HPDE6-E6E7 (cell line): ENCODE measurements around the gene ACBD5.
"Not testable (repeated sequence)": the region's sequence is repeated elsewhere in the genome, so short reads cannot be mapped to it uniquely, and the experiment has no call there.

Source experiments
- DNase-seq: peaks from one replicate; pipeline ENCODE4 v3.0.0; 2011; ENCODE audit warnings: missing footprints; ENCODE audit errors: extremely low spot score

The ACBD5 gene

GRCh38 chr10:27240212-27241009 is at the start of gene ACBD5:
Gene ACBD5, minus strand, starts transcription at chr10:27240797. Its CDS starts 109 bp downstream, at chr10:27240688.
- DNase-seq, result peak; percentile 4

GRCh38 chr10:27285093-27285492 is 44.5 kb upstream of the ACBD5 start:
- no peak for DNase-seq

GRCh38 chr10:27276581-27276980 is 36.0 kb upstream of the ACBD5 start:
- no peak for DNase-seq

DNA sequence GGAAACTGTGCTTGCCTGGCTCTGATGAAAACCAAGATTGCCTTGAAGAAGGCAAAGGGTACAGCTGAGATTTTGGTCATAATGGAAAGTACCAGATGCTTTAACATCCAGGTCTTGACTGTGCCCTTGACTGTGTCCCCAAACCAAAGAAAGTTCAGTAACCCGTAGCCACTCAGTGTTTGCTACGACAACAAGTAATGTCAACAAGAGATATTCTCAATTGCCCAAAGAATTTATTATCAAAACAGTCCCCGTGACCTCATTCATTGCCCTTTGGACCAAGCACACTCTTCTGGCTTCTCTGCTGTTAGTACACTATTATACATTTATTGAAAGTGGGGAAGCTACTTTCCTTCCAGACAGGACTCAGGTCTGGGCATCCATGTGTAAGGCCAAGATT is 25.4 kb upstream of the ACBD5 start:
- DNase-seq, result not testable (repeated sequence)

GRCh38 chr10:27262788-27263187 is 22.2 kb upstream of the ACBD5 start:
- not testable (repeated sequence) for DNase-seq

DNA sequence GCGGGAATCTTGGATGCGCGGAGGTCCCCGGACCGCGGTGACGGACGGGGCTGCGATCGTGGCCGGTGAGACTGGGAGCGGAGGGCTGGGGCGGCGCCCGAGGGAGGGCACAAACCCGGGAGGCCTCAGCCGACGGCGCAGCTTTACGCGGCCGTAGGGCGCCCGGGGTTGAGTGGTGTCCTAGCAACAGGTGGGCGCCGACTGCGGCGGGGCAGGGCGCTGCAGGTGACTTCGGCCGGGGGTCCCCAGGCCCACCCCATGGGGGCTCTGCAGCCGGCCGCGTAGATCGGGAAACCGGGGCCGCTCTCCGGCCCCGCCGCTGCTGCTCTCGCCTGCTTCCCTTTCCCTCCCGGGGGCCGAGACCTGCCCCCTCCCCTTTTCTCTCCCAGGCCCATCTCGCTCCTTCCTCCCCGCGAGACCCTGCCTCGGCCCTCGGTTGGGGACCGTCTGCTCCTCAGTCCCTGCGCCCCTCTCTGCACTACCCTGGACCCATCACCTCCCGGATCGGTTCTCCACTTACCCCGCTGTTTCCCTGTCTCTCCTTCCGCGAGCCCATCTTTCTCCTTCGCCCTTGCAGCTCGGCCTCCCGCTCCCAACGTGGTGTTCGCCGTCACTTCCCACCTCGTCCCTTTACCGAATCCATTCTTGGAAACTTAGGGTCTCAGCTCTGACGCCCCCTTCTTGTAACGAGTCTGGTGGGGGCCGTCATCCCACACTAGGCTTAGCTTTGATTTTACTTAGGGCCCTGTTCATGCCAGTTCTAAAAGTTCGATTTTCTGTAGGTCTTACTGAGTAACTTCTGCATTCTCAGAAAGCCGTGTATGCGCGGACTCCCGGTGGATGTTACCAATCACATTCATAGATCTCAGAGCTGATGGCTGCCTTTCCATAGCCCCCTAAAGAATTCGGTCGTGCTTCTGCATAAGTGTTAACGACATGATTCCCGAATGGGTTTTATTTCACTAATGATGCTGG is 18.5 kb upstream of the ACBD5 start:
- DNase-seq, result no peak

DNA sequence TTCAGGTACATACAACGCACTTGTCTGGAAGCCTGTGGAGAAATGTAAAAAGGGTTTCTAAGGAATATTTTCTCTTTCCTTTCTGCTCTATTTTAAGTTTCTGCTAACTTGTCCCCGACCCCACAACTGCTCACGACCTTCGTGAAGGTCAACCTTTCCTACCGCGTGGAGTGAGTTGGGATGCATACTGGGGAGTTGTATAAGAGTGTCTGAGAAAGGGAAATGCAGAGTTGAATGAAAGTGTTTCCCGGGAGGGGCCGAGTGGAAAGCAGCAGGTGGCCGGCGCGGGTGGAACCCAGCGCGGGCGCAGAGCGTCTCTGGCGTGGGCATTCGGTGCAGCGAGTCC is 17.9 kb upstream of the ACBD5 start:
- DNase-seq, result no peak

- DNase-seq, result no peak
Observed at GRCh38 chr10:27256299-27257189, 15.9 kb upstream of the ACBD5 start.

GRCh38 chr10:27253576-27253975 is 13.0 kb upstream of the ACBD5 start:
- no peak for DNase-seq

- no peak for DNase-seq
Observed at GRCh38 chr10:27252267-27253000, 11.8 kb upstream of the ACBD5 start.

DNA sequence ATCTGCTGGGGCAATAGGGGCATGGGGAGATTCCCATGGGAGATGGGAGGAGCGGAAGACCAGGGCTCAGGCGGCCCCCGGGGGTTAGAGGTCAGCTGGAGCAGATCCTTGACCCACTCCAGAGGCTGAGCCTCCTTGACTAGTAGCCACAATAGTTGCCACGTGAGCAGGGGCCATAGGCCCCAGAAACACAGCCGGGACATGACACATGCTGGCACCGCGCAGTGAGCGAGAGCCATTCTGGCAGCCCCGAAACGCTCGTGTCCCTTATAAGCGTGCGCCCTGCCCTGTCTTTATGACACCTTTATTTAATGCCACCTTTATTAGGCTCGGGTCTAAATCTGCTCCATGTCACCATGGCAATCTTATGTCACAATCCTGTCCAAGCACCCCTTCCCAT is 11.0 kb upstream of the ACBD5 start:
- DNase-seq, result no peak

- no peak for DNase-seq
Observed at GRCh38 chr10:27248215-27248614, 7.6 kb upstream of the ACBD5 start.

- no peak for DNase-seq
Observed at GRCh38 chr10:27247441-27247840, 6.8 kb upstream of the ACBD5 start.

DNA sequence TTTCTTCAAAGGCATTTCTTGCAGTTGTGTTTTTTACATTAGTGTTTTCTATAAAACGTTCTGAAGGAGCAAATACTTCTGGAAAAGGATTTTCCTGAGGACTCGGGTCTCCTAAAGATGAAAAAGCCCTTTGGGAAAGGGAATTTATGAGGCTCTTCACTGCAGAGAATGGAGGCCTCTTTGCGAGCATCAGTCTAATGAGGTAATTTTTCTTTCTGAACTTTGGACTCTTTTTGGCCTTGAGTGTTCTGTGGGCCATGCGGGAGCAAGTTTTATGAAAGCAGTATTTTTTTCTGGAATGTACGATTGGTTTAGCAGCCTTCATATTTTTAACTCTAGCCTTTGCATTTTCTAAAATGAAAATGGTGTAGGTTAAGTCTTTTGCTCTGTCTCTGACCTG is 6.4 kb upstream of the ACBD5 start:
- DNase-seq, result no peak

DNA sequence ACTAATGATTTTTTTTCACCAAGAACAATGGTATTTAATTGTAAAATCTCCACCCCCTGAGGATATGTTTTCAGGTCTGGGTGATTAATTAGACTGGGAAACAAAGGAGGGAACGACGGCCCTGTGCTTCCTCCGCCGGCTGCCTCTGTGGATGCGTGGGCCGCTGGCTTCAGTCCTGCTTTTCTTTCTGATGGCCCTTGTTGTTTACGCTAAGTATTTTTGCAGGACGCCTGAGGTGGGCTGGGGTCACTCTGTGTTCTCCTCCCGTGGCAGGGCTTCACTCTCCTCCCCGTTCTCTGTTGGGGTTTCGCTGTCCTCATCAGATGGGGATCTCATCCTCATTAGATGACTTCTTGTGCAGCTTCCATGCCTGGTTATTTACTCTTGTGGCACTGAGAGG is 5.2 kb upstream of the ACBD5 start:
- DNase-seq, result no peak

DNA sequence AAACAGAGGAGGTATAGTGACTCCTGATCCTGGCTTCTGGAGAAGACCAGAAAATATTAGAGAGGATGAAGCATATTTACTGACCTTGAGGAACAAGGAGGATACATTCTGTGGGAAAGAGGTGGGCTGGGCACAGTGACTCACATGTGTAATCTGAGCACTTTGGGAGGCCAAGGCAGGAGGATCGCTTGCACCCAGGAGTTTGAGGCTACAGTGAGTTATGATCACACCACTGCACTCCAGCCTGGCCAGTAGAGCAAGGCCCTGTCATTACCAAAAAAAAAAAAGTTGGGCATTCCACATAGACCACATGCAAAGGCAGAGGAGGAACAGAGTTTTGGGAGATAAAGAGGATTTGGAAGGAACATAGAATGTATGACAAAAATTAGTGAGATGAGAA is 4.4 kb upstream of the ACBD5 start:
- no peak for DNase-seq

- no peak for DNase-seq
Observed at GRCh38 chr10:27242951-27243551, 2.5 kb upstream of the ACBD5 start.

GRCh38 chr10:27242473-27242950 is 1.9 kb upstream of the ACBD5 start:
- no peak for DNase-seq

DNA sequence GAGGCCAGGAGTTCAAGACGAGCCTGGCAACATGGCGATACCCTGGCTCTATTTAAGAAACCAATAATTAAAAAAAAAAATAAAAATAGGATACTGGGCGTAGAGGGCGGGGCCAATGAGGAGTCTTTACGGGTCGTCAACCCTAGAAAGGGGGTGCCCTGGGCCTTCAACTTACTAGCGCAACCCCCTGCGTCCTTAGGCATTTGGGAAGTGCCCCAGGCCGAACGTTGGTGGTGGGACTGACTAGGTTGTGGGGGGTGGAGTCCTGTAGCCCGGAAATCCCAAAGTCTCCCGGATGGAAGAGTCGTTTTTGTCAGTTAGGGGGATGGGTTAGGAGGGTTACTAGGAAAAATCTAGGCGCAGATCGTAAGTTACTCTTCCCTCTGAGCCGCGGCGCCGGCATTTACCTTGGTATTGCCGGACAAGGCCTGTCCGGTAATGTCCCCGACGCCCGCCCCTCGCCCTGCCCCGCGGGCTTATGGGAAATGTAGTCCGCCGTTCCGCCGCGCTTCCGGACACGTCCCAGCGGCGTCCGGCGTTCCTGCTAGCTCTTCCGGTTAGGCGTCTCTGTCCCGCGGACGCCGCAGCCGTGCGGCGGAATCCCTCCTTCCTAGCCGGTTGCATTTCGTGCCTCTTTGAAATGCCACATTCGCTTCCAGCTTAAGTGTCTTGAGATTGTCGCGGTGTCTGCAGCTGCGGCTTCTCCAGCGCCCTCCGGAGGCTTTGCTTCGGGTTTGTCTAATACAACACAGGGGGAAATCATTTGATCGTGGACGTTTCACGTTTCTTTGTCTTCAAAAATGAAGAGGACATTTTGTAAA is 1.3 kb upstream of the ACBD5 start:
- peak; percentile 29 for DNase-seq
